Measurements from ENCODE around the gene AK4. TPM values are rescaled to one million over a fixed set of nuclear protein-coding genes. Genes with fewer than 3 reads are reported as not detected.

The AK4 gene
- total RNA-seq, 4 donors from 2014 or later: 32.2 to 46.3 (median 39.6) TPM

GRCh38 chr1:65178235-65178634 lies 30.2 kb downstream of the AK4 start:
- WGBS, 2 donors: 67 to 71% methylated on average over 1 to 4 of the region's 5 CpGs
- no peak for TF ChIP-seq POLR2A (IDR thresholded peaks at IDR 0.05)
- TF ChIP-seq, protein P1, sequence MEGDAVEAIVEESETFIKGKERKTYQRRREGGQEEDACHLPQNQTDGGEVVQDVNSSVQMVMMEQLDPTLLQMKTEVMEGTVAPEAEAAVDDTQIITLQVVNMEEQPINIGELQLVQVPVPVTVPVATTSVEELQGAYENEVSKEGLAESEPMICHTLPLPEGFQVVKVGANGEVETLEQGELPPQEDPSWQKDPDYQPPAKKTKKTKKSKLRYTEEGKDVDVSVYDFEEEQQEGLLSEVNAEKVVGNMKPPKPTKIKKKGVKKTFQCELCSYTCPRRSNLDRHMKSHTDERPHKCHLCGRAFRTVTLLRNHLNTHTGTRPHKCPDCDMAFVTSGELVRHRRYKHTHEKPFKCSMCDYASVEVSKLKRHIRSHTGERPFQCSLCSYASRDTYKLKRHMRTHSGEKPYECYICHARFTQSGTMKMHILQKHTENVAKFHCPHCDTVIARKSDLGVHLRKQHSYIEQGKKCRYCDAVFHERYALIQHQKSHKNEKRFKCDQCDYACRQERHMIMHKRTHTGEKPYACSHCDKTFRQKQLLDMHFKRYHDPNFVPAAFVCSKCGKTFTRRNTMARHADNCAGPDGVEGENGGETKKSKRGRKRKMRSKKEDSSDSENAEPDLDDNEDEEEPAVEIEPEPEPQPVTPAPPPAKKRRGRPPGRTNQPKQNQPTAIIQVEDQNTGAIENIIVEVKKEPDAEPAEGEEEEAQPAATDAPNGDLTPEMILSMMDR (IDR thresholded peaks at IDR 0.05): no peak
- H3K27ac ChIP-seq: peak overlapping the region in 2 of 4 donors; percentile 25 to 53

DNA sequence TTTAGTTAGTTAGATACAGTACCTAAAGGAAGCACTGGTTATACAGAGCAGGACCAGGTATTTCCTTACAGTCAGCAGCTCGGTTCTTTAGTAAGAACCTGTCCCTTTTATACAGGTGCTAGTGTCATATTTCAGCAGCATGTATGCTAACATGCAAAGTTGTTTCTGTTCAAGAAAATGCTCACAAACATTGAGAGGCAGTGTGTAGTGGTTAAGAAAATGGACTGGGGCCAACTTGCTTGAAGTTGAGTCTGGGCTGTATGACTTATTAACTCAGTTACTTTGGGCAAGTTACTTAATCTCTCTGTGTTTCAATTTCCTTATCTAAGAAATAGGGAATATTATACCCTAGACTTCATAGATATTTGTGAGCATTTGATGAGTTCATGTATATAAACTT lies 31.1 kb downstream of the AK4 start:
- Histone ChIP-seq H3K9me3 (no peaks in the 10 kb centered on the region), H3K27ac (no peak overlapping the region), H3K36me3 (no peaks in the 10 kb centered on the region), H3K4me3 (no peak overlapping the region), H3K4me1 (peaks cover 13 to 78% (median 36%) of the 10 kb centered on the region in 3 donors), H3K27me3 (no peaks in the 10 kb centered on the region)
- no peak for TF ChIP-seq POLR2A (IDR thresholded peaks at IDR 0.05)
- TF ChIP-seq, protein P1 (IDR thresholded peaks at IDR 0.05): no peak
- intact Hi-C loops (cut with DNase I): no loop called here
- DNase-seq: no peak
- WGBS, 2 donors: 42 to 58% methylated on average over 1 of the region's 1 CpG

More at GRCh38 chr1:65178235-65178634, 30.2 kb downstream of the AK4 start:
- no peaks in the 10 kb centered on the region for H3K36me3 ChIP-seq
- peaks cover 22 to 86% (median 44%) of the 10 kb centered on the region in 3 donors for H3K4me1 ChIP-seq
- no peaks in the 10 kb centered on the region for H3K9me3 ChIP-seq
- H3K27me3 ChIP-seq: no peaks in the 10 kb centered on the region
- no peak for DNase-seq
- H3K4me3 ChIP-seq: no peak overlapping the region
- intact Hi-C loops (cut with DNase I): no loop called here

- peaks cover 0 to 71% (median 32%) of the 10 kb centered on the region in 3 donors for H3K4me1 ChIP-seq
Measured at GRCh38 chr1:65180977-65181376, 33.0 kb downstream of the AK4 start.

GRCh38 chr1:65182658-65183268 lies 34.8 kb downstream of the AK4 start:
- H3K36me3 ChIP-seq: no peaks in the 10 kb centered on the region
- H3K9me3 ChIP-seq: no peaks in the 10 kb centered on the region
- H3K4me3 ChIP-seq: no peak overlapping the region
- TF ChIP-seq, protein P1 (IDR thresholded peaks at IDR 0.05): no peak
- TF ChIP-seq POLR2A (IDR thresholded peaks at IDR 0.05): no peak
- DNase-seq: no peak
- no peak overlapping the region for H3K27ac ChIP-seq
- intact Hi-C loops (cut with DNase I): no loop called here
- no peaks in the 10 kb centered on the region for H3K27me3 ChIP-seq
- WGBS, 2 donors: 43 to 50% methylated on average over 2 of the region's 2 CpGs
- H3K4me1 ChIP-seq: peaks cover 0 to 53% (median 22%) of the 10 kb centered on the region in 3 donors

More at GRCh38 chr1:65180977-65181376, 33.0 kb downstream of the AK4 start:
- TF ChIP-seq, protein P1 (IDR thresholded peaks at IDR 0.05): no peak
- no peak for TF ChIP-seq POLR2A (IDR thresholded peaks at IDR 0.05)
- DNase-seq: no peak
- no peak overlapping the region for H3K27ac ChIP-seq
- H3K36me3 ChIP-seq: no peaks in the 10 kb centered on the region
- no peaks in the 10 kb centered on the region for H3K9me3 ChIP-seq
- no peak overlapping the region for H3K4me3 ChIP-seq
- no peaks in the 10 kb centered on the region for H3K27me3 ChIP-seq
- intact Hi-C loops (cut with DNase I): no loop called here
- 12 to 50% methylated on average over 1 of the region's 1 CpG for WGBS, 2 donors

GRCh38 chr1:65189576-65190115 lies 41.6 kb downstream of the AK4 start:
- 97 to 100% methylated on average over 2 of the region's 2 CpGs for WGBS, 2 donors
- H3K27me3 ChIP-seq: no peaks in the 10 kb centered on the region
- no peak overlapping the region for H3K4me3 ChIP-seq
- no peak for DNase-seq
- peaks cover 0 to 38% (median 0%) of the 10 kb centered on the region in 3 donors for H3K36me3 ChIP-seq
- H3K4me1 ChIP-seq: peaks cover 0 to 7% (median 5%) of the 10 kb centered on the region in 3 donors
- H3K27ac ChIP-seq: no peak overlapping the region
- intact Hi-C loops (cut with DNase I): no loop called here
- TF ChIP-seq, protein P1 (IDR thresholded peaks at IDR 0.05): no peak
- no peak for TF ChIP-seq POLR2A (IDR thresholded peaks at IDR 0.05)
- H3K9me3 ChIP-seq: no peaks in the 10 kb centered on the region

Data from esophagus squamous epithelium (tissue), 5 donors.